Endothelial cell of umbilical vein (primary cell): ENCODE data around the gene MGAT5B. TPM values are rescaled to one million over a fixed set of nuclear protein-coding genes. Genes with fewer than 3 reads are reported as not detected.

Source experiments
- BruUV-seq: library from RNA; stranded (reverse); fragments of 400-500 nt; replicated peaks from 2 replicates; lab custom pipeline; 2021; lab: Mats Ljungman, UMichigan
- CTCF ChIA-PET: fragments of 300-600, 350-600 bp; sonication (Branson Sonifier 250); formaldehyde crosslinking; loops from one replicate; lab custom pipeline; 2021; ENCODE audit warnings: antibody characterized with exemption, inconsistent platforms; lab: Charles Lee
- POLR2A ChIA-PET: fragments of 300-600, 350-600 bp; sonication (Branson Sonifier 250); formaldehyde crosslinking; loops from one replicate; lab custom pipeline; 2021; ENCODE audit warnings: antibody characterized with exemption, inconsistent platforms; lab: Charles Lee
- DNase-seq: peaks from one replicate; pipeline ENCODE4 v3.0.0-alpha.2; 2011; ENCODE audit warnings: low read depth, low spot score
- FAIRE-seq: peaks from 2 replicates; lab custom pipeline; 2011; peaks lifted over from hg19 to GRCh38; lab: Jason Lieb, UNC
- H2AFZ ChIP-seq: 2 replicates; pipeline ENCODE4 v1.6.0; 2012; ENCODE audit warnings: low read depth, low read length, control low read depth, inconsistent platforms
- H3K27ac ChIP-seq: 2 replicates; pipeline ENCODE4 v1.5.1; 2011; ENCODE audit warnings: low read depth, mild to moderate bottlenecking, control low read depth, low read length, moderate library complexity; ENCODE audit not compliant: insufficient read depth
- H3K27me3 ChIP-seq, 2 experiments: 2 replicates each; pipeline versions ENCODE4 v1.6.0 to v1.6.1; 2011; ENCODE audit warnings: low read length in 2 of 2, mixed read lengths in 1 of 2; ENCODE audit not compliant: control insufficient read depth in 2 of 2, insufficient read depth in 2 of 2
- H3K36me3 ChIP-seq, 2 experiments: 2 replicates in 1 of 2; 3 replicates in 1 of 2; pipeline ENCODE4 v1.5.1; 2011; ENCODE audit warnings: low read length in 2 of 2, mild to moderate bottlenecking in 1 of 2, moderate library complexity in 1 of 2; ENCODE audit not compliant: control insufficient read depth in 2 of 2, insufficient read depth in 2 of 2; ENCODE audit errors: extremely low read depth in 1 of 2
- H3K4me1 ChIP-seq: 3 replicates; pipeline ENCODE4 v1.5.1; 2011; ENCODE audit warnings: mild to moderate bottlenecking, low read length; ENCODE audit not compliant: control insufficient read depth, insufficient read depth; ENCODE audit errors: extremely low read depth
- H3K4me2 ChIP-seq: 2 replicates; pipeline ENCODE4 v1.6.1; 2011; ENCODE audit warnings: low read length, control low read depth, mixed read lengths; ENCODE audit not compliant: insufficient read depth
- H3K4me3 ChIP-seq, 3 experiments: fragments of 200-600 bp in 1 of 3; sonication (generic), shearing (Covaris generic) in 1 of 3; replicated peaks in 1 of 3; 2 replicates each; pipeline ENCODE4 v1.5.1; 2011 to 2016; ENCODE audit warnings: control low read depth in 3 of 3, low read length in 3 of 3, mild to moderate bottlenecking in 2 of 3, inconsistent platforms in 1 of 3, low read depth in 1 of 3, moderate library complexity in 1 of 3; ENCODE audit not compliant: insufficient read depth in 1 of 3
- H3K79me2 ChIP-seq: 2 replicates; pipeline ENCODE4 v1.6.0; 2012; ENCODE audit warnings: low read length, inconsistent platforms; ENCODE audit not compliant: control insufficient read depth, insufficient read depth
- H3K9ac ChIP-seq: replicated peaks from 2 replicates; pipeline ENCODE3; 2011; ENCODE audit warnings: low read length, control low read depth; ENCODE audit not compliant: insufficient read depth; ENCODE audit errors: extremely low read depth
- H3K9me1 ChIP-seq: replicated peaks from 3 replicates; pipeline ENCODE4 v1.6.0; 2011; ENCODE audit warnings: mild to moderate bottlenecking, low read length; ENCODE audit not compliant: control insufficient read depth, insufficient read depth; ENCODE audit errors: extremely low read depth
- H3K9me3 ChIP-seq: replicated peaks from 2 replicates; pipeline ENCODE4 v1.5.1; 2012; ENCODE audit warnings: low read length, inconsistent platforms; ENCODE audit not compliant: control insufficient read depth, insufficient read depth
- H4K20me1 ChIP-seq: replicated peaks from 2 replicates; pipeline ENCODE3; 2011; ENCODE audit warnings: mild to moderate bottlenecking, low read length; ENCODE audit not compliant: control insufficient read depth, insufficient read depth; ENCODE audit errors: extremely low read depth
- CTCF ChIP-seq, 2 donors: IDR thresholded peaks; 1 replicate in 1 of 2; 2 replicates in 1 of 2; pipeline ENCODE4 v1.5.1; 2011; ENCODE audit warnings: low read length in 2 of 2, mild to moderate bottlenecking in 2 of 2, moderate library complexity in 2 of 2, control low read depth in 1 of 2, inconsistent platforms in 1 of 2, low read depth in 1 of 2; ENCODE audit not compliant: insufficient read depth in 1 of 2; ENCODE audit errors: extremely low read depth in 1 of 2
- EZH2 ChIP-seq: IDR thresholded peaks from 2 replicates; pipeline ENCODE4 v1.6.1; 2012; ENCODE audit warnings: borderline replicate concordance, low read depth, mild to moderate bottlenecking, moderate library complexity, low read length, inconsistent platforms; ENCODE audit not compliant: severe bottlenecking
- FOS ChIP-seq: IDR thresholded peaks from 2 replicates; pipeline ENCODE4 v1.6.1; 2011; ENCODE audit warnings: mild to moderate bottlenecking, low read length, moderate library complexity, borderline replicate concordance; ENCODE audit not compliant: insufficient read depth
- GATA2 ChIP-seq: IDR thresholded peaks from 2 replicates; pipeline ENCODE4 v1.7.0; 2011; ENCODE audit warnings: low read depth, mild to moderate bottlenecking, moderate library complexity, mixed read lengths, low read length; ENCODE audit not compliant: insufficient read length, insufficient read depth
- JUN ChIP-seq: IDR thresholded peaks from 2 replicates; pipeline ENCODE4 v1.6.1; 2011; ENCODE audit warnings: borderline replicate concordance, low read depth; ENCODE audit not compliant: insufficient read length, insufficient read depth
- MAX ChIP-seq: IDR thresholded peaks from 2 replicates; pipeline ENCODE4 v1.6.1; 2011; ENCODE audit not compliant: insufficient read depth, insufficient read length
- MYC ChIP-seq: IDR thresholded peaks from one replicate; pipeline ENCODE4 v1.6.1; 2011; ENCODE audit warnings: mild to moderate bottlenecking, low read depth, low read length
- POLR2A ChIP-seq: IDR thresholded peaks from 2 replicates; pipeline ENCODE4 v1.6.1; 2012; ENCODE audit warnings: low read depth, mild to moderate bottlenecking, control low read depth, low read length
- POLR2AphosphoS5 ChIP-seq: IDR thresholded peaks from 2 replicates; pipeline ENCODE4 v1.6.1; 2012; ENCODE audit warnings: low read depth, mild to moderate bottlenecking, control low read depth, low read length, moderate library complexity; ENCODE audit not compliant: insufficient read depth
- dilution Hi-C: fragments of 300-500 bp; cut with MboI; formaldehyde crosslinking; loops from one replicate; pipeline ENCODE4 v1.15.0; 2019; ENCODE audit warnings: low sequenced_read_pairs; ENCODE audit not compliant: extremely low pct_ligation_motif_present
- intact Hi-C: fragments of 100-400 bp; cut with micrococcal nuclease; formaldehyde crosslinking; loops from one replicate; pipeline ENCODE4 v1.10.0; 2022
- polyA plus RNA-seq, 4 experiments: library from polyadenylated mRNA; depleted of rRNA in 3 of 4; stranded (reverse) in 3 of 4; unstranded in 1 of 4; fragments of >200 nt; gene quantifications; 2 replicates each; pipeline versions ENCODE4 v1.2.1 to v1.2.3, GENCODE V29; 2011 to 2012; ENCODE audit warnings: missing spikeins in 1 of 4
- total RNA-seq: library from RNA; stranded (reverse); gene quantifications from 2 replicates; pipeline ENCODE4 v1.2.3, GENCODE V29; 2021

The MGAT5B gene
- total and polyA plus RNA-seq, 2 donors (not counting 3 experiments of a cell fraction or from before 2014, with no cell fraction given), result 1.7 to 2.1 TPM

GRCh38 chr17:76966016-76966415, 97.8 kb downstream of the MGAT5B start:
- H3K27ac ChIP-seq, result no peak overlapping the region
- DNase-seq (no peak), FAIRE-seq (no peak)
- peaks cover 2% of the 10 kb centered on the region for H3K4me1 ChIP-seq
- no peak for TF ChIP-seq MAX
- no peak for TF ChIP-seq JUN
- TF ChIP-seq FOS, result no peak
- TF ChIP-seq POLR2A, result no peak
- TF ChIP-seq GATA2, result no peak
- ChIA-PET POLR2A (no interaction called here), CTCF (no interaction called here)
- intact Hi-C loops, result no loop called here
- H3K27me3 ChIP-seq, result peaks cover 28 to 29% of the 10 kb centered on the region in 2 experiments
- no peaks in the 10 kb centered on the region for H3K36me3 ChIP-seq
- dilution Hi-C loops, result no loop called here
- no peaks in the 10 kb centered on the region for H3K9me3 ChIP-seq
- no peak overlapping the region for H3K4me3 ChIP-seq
- no peaks in the 10 kb centered on the region for H3K9me1 ChIP-seq
- H2AFZ ChIP-seq, result no peak overlapping the region
- BruUV-seq, result no TSS peak
- no peak overlapping the region for H3K9ac ChIP-seq
- H4K20me1 ChIP-seq, result no peaks in the 10 kb centered on the region
- no peak overlapping the region for H3K4me2 ChIP-seq
- no peaks in the 10 kb centered on the region for H3K79me2 ChIP-seq

- H3K4me3 ChIP-seq, result no peak overlapping the region
- H3K9me1 ChIP-seq, result no peaks in the 10 kb centered on the region
- TF ChIP-seq JUN, result no peak
- TF ChIP-seq MYC, result no peak
- TF ChIP-seq EZH2, result no peak
- TF ChIP-seq GATA2, result no peak
- TF ChIP-seq MAX, result no peak
- no peak for TF ChIP-seq CTCF (IDR thresholded peaks at IDR 0.05; ENCODE audit: extremely low read depth in 1 of 2, insufficient read depth in 1 of 2, low read depth in 1 of 2, low read length in 2 of 2)
- TF ChIP-seq POLR2A, result no peak
- TF ChIP-seq POLR2AphosphoS5, result no peak
- TF ChIP-seq FOS, result no peak
- BruUV-seq, result no TSS peak
- peaks cover 2% of the 10 kb centered on the region for H3K4me1 ChIP-seq
- H2AFZ ChIP-seq, result no peak overlapping the region
- ChIA-PET CTCF (no interaction called here), POLR2A (no interaction called here)
- H3K9me3 ChIP-seq, result no peaks in the 10 kb centered on the region
- no peak for FAIRE-seq
- H3K27me3 ChIP-seq, result peaks cover 29 to 30% of the 10 kb centered on the region in 2 experiments
- H4K20me1 ChIP-seq, result no peaks in the 10 kb centered on the region
- dilution Hi-C loops, result no loop called here
- H3K9ac ChIP-seq, result no peak overlapping the region
- H3K27ac ChIP-seq, result no peak overlapping the region
- H3K79me2 ChIP-seq, result no peaks in the 10 kb centered on the region
- H3K36me3 ChIP-seq, result no peaks in the 10 kb centered on the region
- H3K4me2 ChIP-seq, result no peak overlapping the region
- DNase-seq, result no peak
- intact Hi-C loops, result no loop called here
Measured at GRCh38 chr17:76966486-76967181, 98.4 kb downstream of the MGAT5B start.
